HG03457 (cell line): ENCODE data around the gene RRAS.
A peak's percentile ranks its signal among the peaks of the same experiment; 100 is the strongest.

Experiments used
- ATAC-seq: cut with Tn5 transposase; IDR thresholded peaks from one replicate; pipeline ENCODE4 v1.9.1; 2021; ENCODE audit warnings: moderate number of reproducible peaks; ENCODE audit not compliant: unreplicated experiment

The RRAS gene

DNA sequence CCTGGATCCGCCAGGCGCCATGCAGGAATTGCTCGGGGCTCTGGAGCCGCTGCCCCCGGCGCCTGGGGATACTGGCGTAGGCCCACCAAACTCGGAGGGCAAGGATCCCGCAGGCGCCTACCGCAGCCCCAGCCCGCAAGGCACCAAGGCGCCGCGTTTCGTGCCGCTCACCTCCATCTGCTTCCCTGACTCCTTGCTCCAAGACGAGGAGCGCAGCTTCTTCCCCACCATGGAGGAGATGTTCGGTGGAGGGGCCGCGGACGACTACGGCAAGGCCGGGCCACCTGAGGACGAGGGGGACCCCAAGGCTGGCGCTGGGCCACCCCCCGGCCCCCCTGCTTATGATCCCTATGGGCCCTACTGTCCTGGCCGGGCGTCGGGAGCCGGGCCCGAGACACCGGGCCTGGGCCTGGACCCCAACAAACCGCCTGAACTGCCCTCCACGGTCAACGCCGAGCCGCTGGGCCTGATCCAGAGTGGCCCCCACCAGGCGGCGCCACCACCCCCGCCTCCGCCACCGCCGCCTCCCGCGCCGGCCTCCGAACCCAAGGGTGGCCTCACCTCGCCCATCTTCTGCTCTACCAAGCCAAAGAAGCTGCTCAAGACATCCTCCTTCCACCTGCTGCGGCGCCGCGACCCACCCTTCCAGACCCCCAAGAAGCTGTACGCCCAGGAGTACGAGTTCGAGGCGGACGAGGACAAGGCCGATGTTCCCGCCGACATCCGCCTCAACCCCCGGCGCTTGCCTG lies 42.8 kb downstream of the RRAS start:
- ATAC-seq, result no peak

DNA sequence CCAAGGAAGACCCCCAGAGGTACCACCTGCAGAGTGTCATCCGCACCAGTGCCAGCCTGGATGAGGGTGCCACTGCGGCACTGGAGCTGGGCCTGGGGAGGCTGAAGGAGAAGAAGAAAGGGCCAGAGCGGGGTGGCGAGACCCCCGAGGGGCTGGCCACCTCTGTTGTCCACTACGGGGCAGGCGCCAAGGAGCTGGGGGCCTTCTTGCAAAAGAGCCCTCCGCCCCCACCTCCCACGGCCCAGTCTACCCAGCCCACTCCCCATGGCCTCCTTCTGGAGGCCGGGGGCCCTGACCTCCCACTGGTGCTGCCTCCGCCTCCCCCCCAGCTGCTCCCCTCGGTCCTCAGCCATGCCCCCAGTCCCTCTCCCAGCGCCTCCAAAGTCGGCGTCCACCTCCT lies 43.5 kb downstream of the RRAS start:
- no peak for ATAC-seq

DNA sequence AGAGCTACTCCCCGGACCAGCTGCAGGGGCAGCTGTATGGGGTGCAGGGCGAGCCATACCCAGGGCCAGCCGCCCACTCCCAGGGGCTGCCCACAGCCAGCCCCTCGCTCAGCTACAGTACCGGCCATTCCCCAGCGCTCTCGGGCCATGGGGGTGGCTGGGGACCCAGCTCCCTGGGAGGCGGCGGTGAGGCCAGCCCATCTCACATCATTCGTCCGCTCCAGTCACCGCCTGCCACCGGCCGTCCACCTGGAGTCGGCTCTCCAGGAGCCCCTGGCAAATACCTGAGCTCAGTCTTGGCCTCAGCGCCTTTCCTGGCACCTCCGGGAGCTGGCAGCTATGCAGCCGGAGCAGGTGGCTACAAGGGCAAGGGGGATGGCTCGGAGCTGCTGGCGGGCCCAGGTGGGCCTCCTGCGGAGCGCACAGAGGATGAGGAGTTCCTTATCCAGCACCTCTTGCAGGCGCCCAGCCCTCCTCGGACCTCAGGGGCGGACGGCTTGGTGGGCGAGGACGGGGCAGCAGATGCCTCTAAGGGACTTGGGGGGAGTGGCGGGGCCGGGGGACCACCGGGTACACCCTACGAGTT lies 44.0 kb downstream of the RRAS start:
- no peak for ATAC-seq

DNA sequence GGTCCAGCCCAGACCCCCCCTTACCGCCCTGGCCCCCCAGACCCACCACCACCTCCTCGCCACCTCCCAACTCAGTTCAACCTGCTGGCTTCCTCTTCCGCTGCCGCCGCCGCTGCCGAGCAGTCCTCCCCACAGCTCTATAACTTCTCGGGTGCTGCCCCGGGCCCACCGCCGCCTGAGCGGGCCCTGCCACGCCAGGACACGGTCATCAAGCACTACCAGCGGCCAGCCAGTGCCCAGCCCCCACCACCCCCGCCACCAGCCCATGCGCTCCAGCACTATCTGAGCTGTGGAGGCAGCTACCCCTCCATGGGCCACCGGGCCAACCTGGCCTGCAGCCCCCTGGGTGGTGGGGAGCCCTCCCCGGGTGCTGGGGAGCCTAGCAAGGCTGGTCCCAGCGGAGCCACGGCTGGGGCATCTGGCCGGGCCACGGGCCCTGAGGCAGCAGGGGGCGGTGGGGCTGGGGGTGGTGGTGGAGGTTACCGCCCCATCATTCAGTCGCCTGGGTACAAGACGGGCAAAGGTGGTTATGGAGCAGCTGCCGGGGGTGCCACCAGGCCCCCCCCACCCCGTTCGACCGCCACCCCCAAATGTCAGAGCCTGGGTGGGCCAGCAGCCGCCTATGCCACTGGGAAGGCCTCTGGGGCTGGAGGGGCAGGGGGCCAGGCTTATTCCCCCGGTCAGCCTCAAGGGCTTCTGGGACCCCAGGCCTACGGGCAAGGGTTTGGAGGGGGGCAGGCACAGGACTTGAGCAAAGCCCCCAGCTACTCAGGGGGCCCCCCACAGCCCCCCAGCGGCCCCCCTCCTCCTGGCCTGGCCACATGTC lies 44.7 kb downstream of the RRAS start:
- no peak for ATAC-seq

DNA sequence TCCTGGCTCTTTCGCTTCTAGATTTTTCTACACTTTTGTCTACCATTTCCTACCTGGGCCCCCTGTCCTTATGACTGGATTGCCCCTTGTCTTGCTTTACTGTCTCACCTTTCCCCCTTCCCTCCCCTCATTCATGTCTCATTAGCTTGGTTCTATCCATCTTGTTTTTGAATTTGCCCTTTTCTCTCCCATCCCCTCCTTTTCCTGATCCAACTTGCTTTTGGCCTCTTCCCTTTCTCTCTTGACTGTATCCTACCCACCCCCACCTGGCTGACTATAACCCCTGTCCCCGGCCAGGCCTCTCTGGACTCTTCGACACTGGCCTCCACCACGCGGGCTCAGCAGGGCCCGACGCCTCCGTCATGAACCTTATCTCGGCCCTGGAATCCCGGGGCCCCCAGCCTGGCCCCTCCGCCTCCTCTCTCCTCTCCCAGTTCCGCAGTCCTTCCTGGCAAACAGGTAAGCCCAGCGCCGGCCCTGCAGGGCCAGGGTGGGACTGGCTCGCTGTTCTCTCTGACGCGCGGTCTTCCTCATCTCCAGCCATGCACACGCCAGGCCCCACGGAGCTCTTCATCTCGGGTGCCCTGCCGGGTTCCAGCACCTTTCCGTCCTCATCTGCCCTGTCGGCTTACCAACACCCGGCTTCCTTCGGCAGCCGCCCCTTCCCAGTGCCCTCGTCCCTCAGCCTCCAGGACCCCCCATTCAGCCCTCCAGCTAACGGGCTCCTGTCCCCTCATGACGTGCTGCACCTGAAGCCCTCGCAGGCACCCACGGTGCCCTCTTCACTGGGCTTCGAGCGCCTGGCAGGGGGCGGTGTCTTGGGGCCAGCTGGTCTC lies 45.6 kb downstream of the RRAS start:
- no peak for ATAC-seq

DNA sequence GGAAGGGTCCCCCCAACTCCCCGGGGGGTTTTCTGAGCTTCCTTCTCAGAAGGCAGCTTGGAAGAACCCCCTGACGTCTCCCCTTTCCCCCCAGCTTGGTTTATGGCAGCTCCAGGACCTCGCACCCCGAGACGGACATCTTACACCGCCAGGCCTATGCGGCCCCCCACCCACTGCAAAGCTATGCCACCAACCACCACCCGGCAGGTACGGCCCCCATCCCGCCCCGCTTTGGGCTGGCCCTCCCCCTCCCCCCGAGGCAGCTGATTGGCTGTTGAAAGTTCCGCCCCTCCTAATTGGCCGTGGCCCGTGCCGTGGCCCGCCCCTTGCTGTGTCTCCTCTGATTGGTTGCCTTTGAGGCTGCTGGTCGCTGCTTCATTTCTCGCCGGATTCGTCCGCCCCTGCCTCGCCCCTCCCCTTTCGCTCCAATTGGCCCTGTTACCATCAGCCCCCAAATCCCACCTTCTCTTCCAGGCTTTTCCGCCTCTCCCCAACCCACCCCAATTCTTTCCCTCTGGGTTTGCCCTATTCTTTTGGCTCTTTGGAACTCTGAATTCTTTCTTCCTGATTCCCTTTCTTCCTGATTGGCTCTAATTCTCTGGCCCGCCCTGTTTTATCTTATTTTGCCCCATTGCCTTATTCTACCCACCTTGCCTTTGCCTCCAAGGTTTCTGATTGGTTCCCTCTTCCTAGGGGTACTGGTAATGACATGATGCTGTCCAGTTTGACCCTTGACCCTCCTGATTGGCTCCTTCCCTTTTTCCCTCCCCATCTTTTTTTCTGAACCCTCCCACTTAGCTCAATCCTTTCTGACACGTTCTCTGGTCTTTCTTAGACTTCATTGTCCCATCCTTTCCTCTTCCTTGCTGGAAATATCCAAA lies 46.5 kb downstream of the RRAS start:
- peak; percentile 35 for ATAC-seq

DNA sequence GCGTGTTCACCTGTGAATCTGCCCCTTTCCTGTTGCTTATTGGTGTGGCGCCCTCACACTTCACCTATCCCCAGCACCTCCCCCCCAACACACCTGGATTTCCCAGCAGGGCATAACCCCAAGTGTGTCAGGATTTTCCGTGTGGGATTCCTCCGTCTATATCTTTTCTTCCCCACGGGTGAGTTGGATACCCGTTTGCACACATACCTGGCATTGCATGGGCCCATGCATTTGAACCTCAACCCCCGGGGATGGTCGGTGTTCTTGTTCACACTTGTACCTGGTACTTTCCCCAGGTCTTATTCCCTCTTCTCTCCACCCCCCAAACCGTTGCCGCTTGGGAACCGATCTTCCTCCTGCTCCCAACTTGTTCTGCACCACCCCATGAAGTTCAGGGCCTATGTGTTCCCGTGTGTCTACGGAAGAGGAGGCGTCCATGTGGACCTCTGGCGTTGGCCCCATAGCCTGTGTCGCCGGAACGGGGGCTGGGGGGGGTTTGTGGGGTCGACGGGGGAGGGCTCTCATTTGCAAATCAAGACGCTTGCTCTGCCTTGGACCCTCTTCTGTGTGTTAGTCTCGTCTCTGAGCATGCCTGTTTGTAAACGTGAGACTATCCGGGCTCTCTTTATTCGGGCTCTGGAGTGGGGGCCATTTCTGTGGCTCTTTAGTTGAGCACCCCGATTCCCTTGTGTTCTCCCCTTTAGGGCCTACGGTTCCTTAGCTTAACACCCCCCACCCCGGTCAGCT lies 47.3 kb downstream of the RRAS start:
- ATAC-seq, result no peak

DNA sequence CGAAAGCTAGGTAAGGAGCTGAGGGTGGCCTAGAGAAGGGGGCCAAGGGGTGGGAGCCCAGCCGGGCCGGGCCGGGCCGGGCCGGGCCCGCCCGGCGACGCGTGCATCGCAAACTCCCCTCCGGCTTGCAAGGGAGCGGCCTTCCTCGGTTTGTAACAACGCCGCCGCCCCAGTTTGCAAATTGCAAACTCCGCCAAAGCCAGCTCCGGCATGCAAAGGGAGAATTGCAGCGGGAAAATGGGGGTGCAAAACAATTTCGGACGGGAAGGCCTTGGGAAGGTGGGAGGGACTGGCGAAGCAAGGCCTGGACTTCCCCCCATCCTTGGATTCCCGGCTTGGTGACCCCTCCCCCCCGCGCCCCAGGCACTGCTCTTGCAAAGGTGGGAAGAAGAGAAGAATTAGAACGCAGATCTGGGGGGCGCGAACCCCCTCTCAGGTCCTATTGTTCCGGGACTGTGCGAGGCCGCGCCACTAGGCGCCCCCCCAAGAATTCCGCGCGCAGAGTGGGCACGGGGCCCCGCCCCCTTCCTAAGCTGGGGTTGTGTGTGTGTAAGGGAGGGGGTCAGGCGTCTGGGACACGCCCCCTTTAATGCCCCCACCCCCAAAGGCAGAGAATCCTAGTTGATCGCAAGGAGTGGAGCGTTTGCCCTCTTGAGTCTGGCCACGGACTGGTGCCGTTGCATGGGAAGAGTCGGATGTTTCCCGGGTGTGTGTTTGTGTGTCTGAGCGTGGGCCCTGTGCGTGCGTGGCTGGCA lies 48.0 kb downstream of the RRAS start:
- no peak for ATAC-seq

DNA sequence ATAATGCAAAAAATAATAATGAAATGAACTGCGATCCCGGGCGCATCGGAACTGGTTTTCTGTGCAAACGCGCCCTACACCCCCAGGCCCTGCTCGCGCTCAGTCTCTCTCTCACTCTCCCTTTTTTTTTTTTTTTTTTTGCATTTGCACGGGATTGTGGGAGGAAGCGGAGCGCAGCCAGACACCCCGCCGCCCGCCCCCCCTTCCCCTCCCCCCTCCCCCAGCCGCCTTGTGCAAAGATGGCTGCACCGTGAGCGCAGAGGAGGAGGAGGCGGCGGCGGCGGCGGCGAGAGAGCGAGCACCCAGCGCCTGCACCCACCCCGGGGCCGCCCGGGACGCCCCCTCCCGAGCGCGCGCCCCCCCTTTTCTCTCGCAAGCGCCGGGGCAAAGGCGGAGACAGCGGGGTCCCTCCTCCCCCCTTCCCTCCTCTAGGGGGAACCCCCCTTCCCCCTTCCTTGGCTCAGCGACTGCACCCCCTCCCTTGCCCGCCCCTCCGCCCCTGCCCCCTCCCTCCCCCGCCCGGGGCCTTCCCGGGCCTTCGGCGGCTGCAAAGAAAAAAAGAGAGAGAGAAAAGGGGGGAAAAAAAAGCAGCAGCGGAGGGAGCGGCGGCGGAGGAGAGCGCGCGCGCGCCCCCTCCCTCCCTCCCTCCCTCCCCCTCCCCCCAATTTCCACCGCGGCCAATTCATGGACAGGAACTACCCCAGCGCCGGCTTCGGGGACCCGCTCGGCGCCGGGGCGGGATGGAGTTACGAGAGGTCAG lies 48.8 kb downstream of the RRAS start, which contains the start of gene PRR12:
PRR12 (plus strand) TSS at position 212 of the 760 bp plus-strand sequence; CDS start at position 685, 473 bp downstream.
- no peak for ATAC-seq

DNA sequence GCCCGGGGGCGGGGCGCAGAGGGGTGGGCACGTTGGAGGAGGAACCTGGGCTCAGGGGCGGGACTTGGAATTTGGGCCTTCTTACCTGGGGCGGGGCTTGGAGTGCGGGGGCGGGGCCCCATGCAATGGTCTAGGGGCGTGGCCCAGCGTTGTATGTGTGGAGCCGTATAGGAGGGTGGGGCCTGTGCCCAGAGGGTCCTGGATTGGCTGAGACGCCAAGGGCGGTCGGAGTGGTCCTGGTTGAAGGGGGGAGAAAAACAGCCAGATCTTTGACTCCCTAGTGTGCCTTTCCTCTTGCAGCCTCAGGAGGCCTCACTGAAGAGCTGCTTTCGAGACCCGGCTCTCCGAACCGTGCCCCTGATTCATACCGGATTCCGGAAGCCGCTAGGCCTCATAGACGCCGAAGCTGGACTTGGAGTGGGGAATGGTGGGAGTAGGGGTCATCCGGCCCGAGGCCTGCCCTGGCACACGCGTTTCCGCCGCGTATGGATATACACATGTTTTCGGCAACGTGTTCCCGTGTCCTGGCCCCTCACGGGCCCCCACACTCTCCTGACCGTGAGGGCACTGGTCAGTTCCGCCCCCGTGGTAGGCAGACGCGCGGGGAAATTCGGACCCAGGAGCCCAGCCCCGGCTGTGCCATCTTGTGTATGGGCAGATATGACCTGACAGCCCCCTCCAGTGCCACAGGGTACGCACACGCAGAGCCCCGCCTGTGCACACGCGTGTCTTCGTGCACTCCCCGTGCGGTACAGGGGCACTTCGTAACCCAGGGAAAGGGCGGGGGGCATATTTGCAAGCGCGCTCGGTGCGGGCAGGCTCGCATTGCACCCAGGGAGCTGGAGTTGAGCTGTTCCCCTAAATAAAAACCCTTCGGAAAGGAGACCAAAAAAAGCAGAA lies 49.6 kb downstream of the RRAS start:
- ATAC-seq, result peak; percentile 47

DNA sequence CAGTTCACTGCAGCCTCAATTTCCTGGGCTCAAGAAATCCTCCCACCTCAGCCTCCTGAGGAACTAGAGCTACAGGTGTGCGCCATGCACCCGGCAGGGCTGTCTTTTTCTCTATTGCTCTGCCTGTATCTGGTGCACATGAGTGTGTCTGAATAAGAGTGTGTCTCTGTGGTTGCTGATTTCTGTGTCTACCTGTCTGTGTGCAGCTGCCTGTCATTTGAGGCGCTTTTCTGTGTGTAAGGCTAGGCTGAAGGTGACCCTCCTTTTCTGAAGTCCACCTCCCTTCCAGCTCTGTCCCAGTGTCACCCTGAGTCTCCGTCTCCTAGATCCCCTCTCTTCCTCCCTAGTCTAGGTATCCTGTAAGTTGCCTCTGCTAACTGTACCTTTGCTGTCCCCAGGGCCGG lies 50.4 kb downstream of the RRAS start:
- no peak for ATAC-seq

DNA sequence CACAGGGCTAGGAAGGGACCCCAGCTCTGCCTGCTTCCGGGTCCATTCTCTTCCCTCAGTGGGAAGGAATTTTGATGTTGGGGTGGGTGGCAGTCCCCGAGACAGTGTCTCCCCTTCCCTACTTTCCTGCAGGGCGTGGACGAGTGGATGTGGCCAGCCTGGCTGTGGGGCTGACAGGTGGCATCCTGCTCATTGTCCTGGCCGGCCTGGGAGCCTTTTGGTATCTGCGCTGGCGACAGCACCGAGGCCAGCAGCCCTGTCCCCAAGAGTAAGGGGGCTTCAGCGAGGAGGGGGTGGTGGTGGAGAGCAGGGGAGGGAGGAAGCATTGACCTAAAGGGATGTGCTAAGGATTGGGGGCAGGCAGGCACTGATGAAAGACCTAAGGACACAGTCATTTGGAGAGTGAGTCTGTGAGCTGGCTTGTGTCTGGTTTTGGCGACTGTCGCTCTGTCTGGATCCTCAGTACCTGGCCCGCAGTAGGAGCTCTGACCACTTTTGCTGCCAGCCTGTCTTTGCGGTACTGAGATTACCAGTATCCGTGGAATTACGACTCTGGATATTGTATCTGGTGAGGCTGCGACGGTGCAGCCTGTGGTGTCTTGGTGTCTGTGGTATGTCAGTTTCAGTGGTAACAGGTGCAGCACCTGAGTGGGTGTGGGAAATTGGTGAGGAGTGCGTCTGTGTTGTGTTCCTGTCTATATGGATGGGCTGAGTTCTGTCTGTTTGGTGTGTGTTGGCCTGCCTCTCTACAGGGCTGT lies 51.4 kb downstream of the RRAS start:
- ATAC-seq, result no peak

DNA sequence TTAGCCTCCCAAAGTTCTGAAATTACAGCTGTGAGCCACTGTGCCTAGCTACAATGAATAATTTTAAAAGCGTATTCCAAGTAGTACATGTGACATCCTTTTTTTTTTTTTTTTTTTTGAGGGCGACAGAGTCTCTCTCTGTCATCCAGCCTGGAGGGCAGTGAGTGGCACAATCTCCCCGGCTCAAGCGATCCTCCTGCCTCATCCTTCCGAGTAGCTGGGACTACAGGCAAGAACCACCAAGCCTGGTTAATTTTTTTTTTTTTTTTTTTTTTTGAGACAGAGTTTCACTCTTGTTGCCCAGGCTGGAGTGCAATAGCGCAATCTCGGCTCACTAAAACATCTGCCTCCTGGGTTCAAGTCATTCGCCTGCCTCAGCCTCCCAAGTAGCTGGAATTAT lies 52.7 kb downstream of the RRAS start:
- ATAC-seq, result no peak
